CD4-positive, alpha-beta T cell treated with Interleukin-10 for 1 hour (primary cell): ENCODE measurements around the gene METTL26.
"Not testable (repeated sequence)": the region's sequence is repeated elsewhere in the genome, so short reads cannot be mapped to it uniquely, and the experiment has no call there.

ENCODE experiments used
- DNase-seq: peaks from one replicate; pipeline ENCODE4 v3.0.0-alpha.2; 2020

The METTL26 gene

DNA sequence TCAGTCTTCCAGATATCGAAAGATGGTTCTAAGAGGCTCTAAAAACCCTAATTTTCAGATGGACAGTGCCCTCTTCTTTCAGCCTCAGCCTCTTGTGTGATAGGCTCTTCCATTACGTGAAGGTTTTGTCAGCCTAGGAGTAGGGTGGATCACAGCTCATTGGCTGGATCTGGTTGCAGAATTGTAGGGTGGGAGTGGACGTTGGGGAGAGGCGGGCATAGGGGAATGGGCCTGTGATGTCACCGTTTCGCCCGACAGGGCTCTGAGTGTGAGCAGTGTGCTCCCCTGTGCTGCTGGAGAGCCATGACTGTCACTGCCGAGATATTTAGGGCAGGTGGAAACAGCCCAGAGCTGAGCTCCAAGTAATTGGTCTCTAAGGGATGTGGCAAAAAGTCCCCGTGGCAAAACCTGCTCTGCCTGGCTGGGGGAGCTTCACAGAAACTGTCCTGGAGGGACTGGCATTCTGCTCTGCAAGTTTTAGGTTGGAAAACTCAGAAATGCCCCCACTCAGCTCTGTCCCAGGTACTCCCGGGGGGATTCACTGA, 11.5 kb downstream of the METTL26 start:
- DNase-seq, result no peak

DNA sequence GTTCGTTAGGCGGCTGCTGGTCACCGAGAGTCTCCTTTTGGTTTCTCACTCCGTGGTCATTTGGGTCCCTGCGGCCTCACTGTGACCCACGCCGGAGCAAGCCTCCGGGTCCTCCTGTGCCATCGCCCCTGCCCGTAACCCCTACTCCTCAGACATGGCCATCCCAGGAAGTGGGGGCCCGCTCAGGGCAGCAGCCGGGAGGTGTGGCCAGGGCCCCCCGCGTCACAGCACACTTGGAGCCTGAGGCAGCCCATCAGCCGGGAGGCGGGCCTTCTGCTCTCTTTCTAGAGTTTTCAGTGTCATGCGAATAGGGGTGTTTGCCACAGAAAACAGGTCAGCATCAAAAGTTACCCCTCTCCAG, 13.2 kb downstream of the METTL26 start:
- DNase-seq, result no peak

DNA sequence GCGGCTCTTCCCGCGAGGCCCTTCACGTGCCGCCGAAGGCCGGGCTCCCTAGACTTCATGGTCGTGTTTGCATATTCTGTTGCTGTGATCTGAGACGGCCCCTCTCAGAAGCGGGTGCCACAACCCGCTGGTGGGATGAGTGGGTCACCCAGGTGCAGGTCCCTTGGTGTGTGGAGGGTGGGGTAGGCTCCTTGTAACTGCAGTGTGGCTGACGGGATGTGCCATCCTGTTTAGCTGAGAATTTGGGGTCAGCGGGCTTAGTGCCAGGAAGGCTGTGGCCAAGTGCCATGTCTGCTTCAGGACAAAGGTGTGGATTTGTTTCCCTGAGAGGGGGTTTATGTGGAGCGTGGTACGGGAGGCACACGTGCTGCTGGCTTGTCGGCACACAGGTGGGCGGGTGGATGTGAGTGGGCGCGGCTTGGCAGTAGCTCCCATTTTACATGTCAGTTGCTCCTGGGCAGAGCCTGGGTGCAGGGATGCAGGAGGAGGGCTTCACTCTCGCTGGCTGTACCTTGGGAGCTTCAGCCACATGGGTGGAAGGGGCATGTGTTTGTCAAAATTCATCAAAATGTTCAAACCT, 14.5 kb downstream of the METTL26 start:
- DNase-seq, result no peak

DNA sequence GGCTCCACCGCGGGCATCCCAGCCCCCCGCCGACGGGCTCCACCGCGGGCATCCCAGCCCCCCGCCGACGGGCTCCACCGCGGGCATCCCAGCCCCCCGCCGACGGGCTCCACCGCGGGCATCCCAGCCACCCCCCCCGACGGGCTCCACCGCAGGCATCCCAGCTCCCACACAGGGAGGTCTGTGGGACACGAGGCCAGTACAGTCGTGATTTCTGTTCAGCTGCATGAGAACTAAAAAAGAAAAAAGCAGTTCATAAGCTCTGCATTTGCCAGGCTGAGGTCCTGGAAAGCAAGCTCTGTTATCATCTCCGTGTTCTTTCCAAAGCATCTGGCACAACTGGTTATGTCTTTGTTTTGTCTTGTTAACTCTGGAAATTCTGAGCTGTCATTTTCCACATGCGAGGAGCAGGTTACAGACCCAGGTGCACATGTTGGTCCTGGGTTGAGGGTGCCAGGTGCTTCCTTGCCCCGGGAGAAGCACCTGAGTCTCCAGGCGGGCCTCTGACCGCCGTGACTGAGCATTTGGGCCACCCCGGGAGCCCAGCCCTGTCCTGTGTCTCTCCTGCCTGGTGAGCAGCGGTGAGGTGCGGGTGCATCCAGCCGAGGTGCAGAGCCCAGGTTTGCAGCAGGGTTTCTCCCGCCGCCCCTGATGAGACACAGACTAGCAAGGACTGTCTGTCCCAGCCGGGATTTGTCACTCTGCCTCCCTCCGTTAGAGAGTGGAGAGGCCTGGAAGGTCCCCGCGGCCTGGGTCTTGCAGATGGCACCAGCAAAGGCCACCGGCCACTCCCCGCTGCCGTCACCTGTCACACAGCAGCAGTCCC, 15.2 kb downstream of the METTL26 start:
- no peak for DNase-seq

DNA sequence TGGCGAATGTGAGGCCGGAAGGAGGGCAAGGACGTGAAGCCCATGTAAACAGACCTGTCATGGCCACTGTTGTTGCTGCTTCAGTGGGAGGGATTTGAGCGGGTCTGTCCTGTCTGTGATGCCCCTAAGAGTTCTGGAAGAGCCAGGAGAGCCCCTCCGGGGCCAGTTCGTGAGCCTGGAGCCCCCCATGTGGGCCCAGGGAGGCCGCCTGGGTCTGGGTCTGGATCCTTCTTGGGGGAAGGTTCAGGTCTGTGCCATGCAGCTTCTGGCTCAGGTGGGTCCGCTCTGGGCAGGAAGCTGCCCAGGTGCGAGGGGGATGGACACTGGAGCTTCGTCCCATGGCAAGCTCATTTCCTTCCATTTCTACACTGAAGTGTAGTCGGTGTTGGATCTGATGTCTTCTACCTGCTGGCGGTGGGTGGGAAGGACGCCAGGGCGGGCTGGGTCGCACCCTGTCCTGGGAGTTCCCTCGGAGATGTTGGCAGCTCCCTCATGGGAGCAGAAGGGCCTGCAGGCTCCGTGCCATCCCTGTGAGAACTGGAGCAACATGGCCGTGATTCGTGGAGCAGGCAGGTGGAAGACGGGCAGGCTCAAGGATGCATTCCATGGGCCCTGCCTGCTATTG, 16.5 kb downstream of the METTL26 start:
- DNase-seq, result no peak

DNA sequence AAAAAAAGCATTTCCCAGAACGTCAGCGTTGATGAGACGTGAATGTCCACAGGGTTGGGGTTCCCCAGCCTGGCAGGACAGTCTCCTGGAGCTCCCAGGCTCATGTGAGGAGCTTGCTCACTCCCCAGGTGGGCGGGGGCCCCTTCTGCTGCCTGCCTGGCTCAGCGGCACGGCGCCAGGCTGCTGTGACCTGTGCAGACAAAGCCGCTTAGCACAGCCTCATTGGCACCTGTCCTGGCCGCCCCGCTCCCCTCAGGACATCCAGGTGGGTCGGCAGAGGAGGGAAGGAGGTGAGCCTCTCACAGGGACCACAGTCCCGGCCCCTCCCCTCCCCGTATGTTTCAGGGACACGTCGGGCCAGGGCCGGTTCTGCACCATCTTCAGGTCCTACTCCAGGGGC, 18.2 kb downstream of the METTL26 start:
- DNase-seq, result no peak

DNA sequence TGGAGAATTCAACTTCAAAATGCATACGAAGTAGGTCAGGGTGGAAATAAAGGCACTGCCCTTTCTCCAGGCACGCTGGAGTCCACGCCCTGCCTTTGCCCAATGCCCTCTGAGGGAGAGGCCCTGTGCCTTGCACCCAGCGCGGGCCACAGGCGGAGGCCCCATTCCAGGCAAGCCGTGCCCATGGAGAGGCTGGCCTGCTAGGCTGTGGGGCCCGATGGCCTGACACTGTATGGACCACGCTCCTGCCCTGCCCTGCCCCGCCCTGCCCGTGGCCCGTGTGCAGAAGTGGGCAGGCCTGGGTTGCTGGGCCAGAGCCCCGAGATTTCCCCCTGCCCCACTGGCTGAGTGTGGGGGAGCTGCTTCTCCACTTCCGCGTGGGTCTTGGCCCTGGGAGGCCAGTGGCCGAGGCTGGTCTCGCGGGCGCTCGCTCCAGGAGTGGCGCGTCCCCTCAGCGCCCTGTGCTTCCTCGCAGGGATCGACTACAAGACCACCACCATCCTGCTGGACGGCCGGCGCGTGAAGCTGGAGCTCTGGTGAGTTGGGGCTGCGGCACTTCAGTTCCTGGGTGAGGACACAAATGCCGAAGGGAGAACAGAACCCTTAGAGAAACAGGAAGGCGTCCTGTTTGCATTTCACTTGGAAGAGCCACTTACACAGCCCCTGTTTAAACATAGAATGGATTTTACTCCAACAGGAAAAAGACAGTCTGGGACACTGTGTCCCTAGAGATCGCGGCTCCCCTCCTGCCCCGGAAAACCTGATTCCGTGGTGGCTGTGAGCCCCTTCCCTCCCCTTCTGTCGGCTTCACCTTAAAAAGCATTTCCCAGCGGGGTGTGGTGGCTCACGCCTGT, 19.1 kb downstream of the METTL26 start:
- DNase-seq, result no peak

DNA sequence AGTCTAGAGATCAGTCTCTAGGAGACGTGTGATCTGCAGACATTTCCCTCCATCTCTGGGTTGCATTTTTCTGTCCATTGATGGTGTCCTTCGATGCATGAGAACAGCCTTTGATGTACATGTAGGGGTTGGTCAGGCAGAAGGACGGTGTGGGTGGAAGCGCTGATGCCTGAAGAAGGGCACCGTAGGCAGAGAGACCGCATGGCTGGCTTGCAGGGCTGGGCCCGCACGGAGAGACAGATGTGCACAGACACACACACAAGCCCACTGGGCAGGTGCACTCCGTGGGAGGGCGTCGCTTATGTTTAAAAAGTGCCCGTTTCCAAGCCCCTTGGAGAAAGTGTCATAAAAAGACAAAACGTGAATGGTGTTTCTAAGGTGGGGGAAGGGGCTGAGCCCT, 21.0 kb downstream of the METTL26 start:
- no peak for DNase-seq

DNA sequence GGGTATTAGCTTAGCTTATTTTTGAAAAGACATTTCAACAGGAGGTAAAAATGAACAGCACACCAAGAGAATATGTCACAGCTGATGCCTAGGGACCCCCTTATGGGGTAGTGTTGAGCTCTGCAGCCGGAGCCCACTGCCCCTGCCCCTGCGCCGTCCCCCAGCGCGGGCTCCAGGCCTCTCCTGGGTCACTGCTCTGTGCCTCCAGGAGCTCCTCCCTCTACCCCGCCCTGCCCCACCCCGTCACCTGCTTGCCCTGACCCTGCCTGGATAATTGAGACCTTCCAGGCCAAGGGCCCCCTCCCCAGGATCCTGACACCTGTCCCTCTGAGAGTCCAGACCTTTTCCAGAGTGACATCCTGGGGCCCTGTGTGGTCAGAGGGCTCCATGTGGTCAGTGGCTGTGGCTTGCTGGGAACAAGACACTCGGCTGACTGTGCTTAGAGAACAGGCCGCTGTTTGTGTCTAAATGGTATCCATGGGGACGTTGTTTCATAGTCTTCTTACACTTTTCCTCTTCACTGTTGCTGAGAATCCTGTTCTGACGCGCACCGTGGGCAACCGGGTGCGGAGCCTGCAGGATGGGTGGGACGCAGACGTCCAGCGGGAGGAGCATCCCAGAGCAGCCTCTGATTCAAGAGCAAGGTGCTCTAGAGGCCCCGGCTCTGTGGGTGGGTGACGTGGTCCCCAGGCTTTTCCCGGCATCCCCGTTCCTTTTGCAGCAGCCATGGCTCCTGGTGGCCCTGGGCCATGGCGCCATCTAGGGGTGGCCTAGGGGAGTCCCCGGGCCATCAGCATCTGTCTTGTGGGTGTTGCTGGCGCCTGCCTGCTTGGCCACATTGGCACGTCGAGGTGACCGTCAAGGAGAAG, 25.4 kb downstream of the METTL26 start:
- peak; percentile 63 for DNase-seq

DNA sequence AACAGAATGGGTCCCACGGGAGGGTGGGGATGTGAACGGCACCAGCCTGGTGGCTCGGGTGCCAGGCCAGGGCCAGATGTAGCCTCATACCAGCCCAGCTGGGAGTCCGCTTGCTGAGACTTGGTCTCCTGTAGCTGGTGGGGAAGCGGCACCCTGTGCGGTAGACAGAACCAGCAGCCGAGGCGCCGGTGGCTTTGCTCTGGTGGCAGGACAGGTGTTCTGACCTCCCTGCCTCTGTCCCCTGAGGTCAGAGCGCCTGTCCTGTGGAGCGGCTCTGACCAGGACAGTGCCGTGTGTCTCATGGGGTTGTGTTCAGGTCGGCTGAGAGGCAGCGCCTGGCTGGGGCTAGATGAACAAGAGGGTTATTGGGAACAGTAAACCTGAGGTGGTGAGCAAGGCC, 26.1 kb downstream of the METTL26 start:
- no peak for DNase-seq

DNA sequence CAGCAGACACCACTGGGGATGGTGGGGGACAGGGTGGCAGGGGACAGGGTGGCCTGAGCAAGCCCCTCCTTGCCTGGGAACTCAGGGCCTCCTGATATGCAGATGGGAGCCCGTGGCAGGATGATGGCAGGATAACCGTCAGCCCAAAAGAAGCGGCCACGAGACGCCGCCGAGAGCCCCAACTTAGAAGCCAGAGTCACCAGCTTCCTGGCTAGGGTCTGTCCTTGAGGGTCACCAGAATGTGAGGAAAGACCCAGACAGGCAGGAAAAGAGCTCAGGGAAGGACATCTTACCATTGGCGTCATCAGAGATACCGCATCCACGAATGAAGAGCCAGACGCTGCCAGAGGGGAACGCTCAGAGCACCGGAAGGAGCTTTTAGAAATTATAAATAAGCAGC, 26.8 kb downstream of the METTL26 start:
- no peak for DNase-seq

DNA sequence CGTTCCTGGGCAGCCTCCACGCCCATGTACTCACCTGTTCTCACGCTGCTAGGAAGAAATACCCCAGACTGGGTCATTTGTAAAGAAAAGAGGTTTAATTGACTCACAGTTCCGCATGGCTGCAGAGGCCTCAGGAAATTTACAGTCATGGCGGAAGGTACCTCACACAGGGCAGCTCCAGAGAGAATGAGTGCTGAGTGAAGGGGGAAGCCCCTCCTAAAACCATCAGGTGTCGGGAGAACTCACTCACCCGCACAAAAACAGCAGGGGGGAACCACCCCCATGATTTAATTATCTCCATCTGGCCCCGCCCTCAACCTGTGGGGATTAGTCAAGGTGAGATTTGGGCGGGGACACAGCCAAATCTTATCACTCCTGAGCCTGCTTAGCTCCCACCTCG, 28.1 kb downstream of the METTL26 start:
- no peak for DNase-seq

DNA sequence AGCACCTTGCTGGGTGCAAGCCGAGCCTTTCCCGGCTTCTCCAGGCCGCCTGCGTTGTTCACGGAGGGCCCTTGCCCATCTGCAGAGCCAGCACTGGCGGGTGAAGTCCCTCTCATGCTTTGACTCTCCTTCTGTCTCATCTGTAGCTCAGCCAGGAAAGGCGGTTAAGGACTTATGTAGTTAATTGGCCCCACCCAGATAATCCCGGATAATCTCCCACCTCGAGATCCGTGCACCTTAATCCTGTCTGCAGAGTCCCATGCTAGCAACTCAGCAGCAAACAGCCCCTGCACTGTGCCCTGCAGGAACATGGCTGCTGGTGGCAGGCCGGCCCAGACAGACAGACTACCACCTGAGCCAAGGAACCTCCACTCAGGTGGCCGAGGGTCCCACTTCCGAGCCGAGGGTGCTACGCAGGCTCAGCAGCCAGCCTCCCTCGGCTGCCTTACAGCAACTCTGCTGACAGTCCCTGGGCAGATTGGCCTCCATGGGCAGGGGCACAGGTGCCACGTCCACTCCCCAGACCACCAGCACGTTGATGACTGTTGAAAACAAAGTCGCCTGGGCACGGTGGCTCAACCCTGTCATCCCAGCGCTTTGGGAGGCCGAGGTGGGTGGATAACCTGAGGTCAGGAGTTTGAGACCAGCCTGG, 29.3 kb downstream of the METTL26 start:
- no peak for DNase-seq

DNA sequence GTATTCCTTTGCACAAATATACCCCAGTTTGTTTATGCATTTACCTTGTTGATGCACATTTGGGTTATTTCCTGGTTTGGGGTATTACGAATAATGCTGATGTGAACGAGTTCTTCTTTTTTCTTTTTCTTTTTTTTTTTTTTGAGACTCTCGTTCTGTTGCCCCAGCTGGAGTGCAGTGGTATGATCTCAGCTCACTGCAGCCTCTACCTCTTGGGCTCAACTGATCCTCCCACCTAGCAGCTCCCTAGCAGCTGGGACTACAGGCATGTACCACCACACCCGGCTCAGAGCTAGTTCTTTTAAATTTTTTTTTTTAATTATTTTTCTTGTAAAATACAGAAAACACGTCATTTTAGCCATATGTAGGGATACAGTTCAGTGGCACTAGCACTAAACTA, 32.2 kb downstream of the METTL26 start:
- DNase-seq, result no peak

DNA sequence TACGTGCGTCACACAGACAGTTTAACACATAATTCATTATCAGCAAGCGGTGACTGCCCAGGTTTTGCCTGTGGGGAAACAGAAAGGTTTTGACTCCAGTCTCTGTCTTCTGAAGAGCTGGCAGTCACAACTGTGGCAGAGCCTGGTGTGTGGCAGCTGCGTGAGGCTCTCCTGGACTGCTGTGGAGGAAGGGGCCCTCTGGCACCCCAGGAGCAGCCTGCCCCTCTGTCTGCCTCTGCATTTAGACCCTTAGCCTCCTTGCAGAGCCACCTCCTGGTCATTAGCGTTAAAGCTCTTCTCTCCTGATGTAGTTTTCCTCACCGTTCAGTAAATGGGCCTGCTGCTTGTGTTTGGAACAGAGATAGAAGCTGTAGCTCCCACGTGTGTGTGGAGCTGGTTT, 35.3 kb downstream of the METTL26 start:
- DNase-seq, result no peak

DNA sequence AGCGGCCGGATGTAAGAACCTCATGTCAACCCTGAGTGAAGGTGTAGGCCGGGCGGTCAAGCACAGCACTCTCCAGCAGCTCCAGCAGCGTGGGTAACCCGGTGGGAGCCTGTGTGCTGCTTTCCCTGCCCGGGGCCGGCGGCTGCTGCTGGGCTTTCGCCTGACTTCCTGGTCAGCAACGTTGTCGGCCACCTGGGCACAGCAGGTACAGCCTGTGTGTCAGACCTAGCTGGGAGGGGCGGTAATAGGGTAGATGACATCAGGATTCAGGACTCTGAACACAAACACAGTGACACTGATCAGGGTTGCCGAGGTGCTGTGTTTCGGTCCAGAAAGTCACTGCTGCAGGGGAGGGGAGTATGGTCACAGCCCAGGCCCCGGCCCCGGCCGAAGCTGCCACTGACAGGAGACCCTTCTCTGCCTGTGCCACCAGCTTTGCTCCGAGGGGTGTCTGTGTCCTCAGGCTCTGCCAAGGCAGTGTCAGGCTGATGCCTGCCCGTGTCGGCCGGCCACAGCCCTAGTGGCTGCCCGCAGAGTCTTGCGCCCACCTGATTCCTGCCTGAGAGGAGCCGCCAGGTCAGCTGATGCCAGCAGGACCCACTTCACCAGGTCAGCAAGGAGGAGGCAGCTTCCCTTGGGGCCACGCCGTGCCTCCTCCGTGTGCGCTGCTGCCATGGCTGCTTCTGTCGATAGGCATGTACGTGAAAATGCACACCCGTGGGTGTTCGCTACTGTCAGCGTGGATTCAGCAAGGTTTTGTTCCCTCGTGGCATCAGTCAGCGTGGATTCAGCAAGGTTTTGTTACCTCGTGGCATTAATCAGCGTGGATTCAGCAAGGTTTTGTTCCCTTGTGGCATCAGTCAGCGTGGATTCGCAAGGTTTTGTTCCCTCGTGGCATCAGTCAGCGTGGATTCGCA, 37.0 kb downstream of the METTL26 start:
- DNase-seq, result no peak

DNA sequence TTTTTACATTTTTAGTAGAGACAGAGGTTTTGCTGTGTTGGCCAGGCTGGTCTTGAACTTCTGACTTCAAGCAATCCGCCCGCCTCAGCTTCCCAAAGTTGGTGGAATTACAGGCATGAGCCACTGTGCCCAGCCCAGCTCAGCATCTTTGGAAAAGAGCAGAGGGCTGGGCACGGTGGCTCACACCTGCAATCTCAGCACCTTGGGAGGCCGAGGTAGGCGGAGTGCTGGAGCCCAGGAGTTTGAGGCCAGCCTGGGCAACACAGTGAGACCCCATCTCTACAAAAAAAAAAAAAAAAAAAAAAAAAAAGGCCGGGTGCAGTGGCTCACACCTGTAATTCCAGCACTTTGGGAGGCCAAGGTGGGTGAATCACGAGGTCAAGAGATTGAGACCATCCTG, 38.5 kb downstream of the METTL26 start:
- not testable (repeated sequence) for DNase-seq

DNA sequence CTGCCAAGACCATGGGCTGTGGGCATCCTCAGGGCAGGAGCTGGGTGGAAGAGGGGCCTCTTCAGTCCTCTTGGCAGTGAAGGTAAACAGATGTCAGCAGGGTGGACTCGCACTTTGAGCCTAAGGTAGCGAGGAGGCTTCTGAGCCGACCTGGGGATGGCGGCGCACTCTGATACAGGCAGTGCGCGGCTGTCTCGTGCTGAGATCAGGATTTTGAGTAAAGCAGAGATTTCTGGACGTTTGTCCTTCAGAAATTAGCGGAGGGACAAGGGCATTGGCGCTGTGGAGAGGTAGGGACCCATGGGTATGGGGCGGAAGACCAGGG, 39.4 kb downstream of the METTL26 start:
- DNase-seq, result no peak

DNA sequence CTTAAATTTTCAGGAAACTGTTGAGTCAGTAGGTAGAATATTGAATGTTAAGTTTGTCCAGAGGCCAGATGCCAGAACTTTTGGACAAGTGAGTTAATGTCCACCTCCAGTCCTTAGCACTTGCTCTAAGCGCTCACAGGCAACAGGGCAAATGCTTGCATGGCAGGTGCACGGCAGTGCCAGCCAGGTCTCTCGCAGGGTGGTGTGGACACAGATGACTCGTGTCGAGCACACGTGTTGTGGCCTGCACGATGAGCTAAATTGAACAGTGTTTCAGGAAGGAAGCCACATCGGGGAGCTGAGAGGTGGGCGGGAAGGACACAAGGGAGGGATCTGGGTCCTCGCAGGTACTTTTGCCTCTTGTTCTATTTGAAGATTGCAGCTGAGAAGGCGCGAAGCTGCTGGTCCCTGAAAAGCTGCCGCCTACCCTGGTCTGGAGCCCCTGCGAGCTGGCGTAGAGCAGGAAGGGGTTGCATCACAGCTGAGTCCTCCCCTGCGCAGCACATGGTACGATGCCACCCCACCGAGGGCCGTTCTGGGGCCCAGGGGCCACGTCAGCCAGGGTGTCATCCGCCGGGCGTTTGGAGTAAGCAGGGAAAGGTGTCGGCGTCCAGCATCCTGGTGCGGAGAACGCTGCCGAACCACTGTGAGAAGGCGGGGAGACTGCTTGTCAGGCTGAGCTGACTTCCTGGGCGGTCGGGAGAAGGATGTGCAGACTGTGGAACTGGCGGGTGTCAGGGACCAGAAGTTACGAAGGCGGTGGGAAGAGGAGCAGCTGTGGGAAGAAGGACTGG, 40.0 kb downstream of the METTL26 start:
- no peak for DNase-seq

DNA sequence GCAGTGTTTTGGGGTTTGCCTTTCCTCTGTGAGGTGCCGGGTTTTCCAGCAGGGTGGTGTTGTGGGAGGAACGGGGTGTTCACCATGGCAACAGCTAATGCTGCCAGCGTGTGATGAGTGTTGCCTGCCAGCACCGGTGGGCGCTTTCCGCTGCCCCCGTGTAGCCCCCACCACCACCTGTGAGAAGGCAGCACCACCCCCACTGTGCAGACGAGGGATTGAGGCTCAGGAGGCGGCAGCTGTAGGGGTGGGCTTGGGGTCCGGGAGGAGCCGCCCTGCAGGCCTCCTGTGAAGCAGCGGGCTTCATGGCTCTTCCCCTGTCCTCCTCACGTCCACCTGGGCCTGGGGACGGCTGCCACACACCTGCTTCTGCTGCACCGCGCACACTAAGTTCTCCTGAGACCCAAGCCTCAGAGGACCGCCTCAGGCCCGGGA, 41.0 kb downstream of the METTL26 start:
- DNase-seq, result no peak
